Activated naive CD4-positive, alpha-beta T cell treated with anti-CD3 and anti-CD28 coated beads, Interleukin-2, amount 10 ng/mL, durations not matched to agents 7 days and 5 days (primary cell): ENCODE measurements around the gene LYRM4.

ENCODE experiments used
- CTCF ChIA-PET: fragments of 350-600 bp; sonication (Branson Sonifier 250); formaldehyde crosslinking; loops from one replicate; lab custom pipeline; 2021; ENCODE audit warnings: antibody characterized with exemption; lab: Charles Lee
- DNase-seq: peaks from one replicate; pipeline ENCODE4 v3.0.0-alpha.2; 2020
- H3K27ac Mint-ChIP-seq: one replicate; pipeline ENCODE4 v1.8.0; 2021; ENCODE audit warnings: mild to moderate bottlenecking, moderate library complexity, mixed read lengths
- H3K27me3 Mint-ChIP-seq: one replicate; pipeline ENCODE4 v1.8.0; 2021; ENCODE audit warnings: mild to moderate bottlenecking, mixed read lengths
- H3K36me3 Mint-ChIP-seq: one replicate; pipeline ENCODE4 v1.8.0; 2021; ENCODE audit warnings: mixed read lengths
- H3K4me1 Mint-ChIP-seq: one replicate; pipeline ENCODE4 v1.8.0; 2021; ENCODE audit warnings: mixed read lengths
- H3K4me3 Mint-ChIP-seq: one replicate; pipeline ENCODE4 v1.8.0; 2021; ENCODE audit warnings: mild to moderate bottlenecking, moderate library complexity, mixed read lengths
- H3K9me3 Mint-ChIP-seq: one replicate; pipeline ENCODE4 v1.8.0; 2021; ENCODE audit warnings: mixed read lengths

The LYRM4 gene

DNA sequence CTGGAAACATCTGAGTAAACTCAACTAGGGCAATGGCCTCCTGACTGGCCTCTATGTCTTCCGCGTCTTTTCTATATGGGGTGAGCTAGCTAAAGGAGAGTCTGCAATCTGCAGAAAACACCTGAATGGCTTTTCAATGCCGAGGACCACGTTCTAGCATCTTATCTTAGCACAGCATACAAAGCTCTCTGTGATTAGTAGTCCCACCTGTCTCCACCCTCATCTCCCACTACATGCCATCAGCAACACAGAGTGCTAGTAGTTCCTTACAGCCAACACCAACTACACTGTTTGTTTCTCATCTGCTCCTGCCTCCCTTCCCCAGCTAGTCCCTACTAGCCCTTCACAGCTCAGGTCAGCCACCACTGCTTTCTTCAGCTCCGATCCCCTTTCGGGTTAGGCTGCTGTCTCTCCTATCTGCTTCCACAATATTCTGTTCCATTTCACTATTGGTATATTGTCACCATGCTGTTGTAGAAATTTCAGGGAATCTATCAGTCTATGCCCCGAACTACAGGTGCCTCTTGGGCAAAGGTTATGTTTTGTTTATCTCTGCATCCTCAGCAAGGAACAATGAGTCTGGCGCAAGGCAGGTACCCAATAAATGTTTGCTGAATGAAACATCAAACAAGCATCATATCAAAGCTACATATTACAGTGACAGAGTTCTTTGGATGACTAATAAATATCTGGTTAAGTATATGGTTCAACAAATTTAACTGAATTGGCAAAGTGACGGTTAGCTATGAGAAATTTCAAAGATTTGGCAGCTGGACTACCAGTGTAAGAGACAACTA lies 12.2 kb downstream of the LYRM4 start:
- Mint-ChIP-seq H3K36me3 (peaks cover 13% of the 10 kb centered on the region), H3K27ac (no peak overlapping the region), H3K4me1 (no peaks in the 10 kb centered on the region), H3K27me3 (no peaks in the 10 kb centered on the region), H3K9me3 (no peaks in the 10 kb centered on the region), H3K4me3 (no peak overlapping the region)
- DNase-seq, result no peak
- CTCF ChIA-PET, result interaction anchor here (0.7 to 2.6 kb wide), 3 partner anchors 34 to 105 kb away, joined by 3 to 7 read pairs (median 3); no protein-coding TSS in a partner anchor

DNA sequence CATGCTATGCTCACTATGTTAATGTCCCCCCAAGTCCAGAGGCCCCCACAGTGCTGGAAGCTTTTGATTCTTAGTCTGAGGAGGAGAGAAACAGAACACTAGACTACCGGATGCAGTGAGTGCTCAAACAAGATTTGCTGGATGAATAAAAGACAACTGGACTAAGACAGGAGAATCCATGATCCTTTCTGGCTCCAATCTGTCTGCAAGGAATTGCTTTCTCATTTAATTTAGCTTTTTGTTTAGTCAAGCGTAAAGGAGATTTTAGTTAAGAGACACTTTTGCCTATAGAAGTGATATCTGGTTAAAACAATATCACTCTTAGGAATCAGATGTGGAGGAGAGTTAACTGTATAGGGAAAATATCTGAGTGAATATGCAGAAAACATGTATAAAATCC lies 13.5 kb downstream of the LYRM4 start:
- DNase-seq, result no peak
- CTCF ChIA-PET, result interaction anchor here (2.6 kb wide), 1 partner anchor 104 kb away, joined by 7 read pairs; no protein-coding TSS in a partner anchor
- H3K36me3 Mint-ChIP-seq, result peaks cover 8% of the 10 kb centered on the region
- no peaks in the 10 kb centered on the region for H3K9me3 Mint-ChIP-seq
- H3K27me3 Mint-ChIP-seq, result no peaks in the 10 kb centered on the region
- no peaks in the 10 kb centered on the region for H3K4me1 Mint-ChIP-seq
- no peak overlapping the region for H3K4me3 Mint-ChIP-seq
- no peak overlapping the region for H3K27ac Mint-ChIP-seq

DNA sequence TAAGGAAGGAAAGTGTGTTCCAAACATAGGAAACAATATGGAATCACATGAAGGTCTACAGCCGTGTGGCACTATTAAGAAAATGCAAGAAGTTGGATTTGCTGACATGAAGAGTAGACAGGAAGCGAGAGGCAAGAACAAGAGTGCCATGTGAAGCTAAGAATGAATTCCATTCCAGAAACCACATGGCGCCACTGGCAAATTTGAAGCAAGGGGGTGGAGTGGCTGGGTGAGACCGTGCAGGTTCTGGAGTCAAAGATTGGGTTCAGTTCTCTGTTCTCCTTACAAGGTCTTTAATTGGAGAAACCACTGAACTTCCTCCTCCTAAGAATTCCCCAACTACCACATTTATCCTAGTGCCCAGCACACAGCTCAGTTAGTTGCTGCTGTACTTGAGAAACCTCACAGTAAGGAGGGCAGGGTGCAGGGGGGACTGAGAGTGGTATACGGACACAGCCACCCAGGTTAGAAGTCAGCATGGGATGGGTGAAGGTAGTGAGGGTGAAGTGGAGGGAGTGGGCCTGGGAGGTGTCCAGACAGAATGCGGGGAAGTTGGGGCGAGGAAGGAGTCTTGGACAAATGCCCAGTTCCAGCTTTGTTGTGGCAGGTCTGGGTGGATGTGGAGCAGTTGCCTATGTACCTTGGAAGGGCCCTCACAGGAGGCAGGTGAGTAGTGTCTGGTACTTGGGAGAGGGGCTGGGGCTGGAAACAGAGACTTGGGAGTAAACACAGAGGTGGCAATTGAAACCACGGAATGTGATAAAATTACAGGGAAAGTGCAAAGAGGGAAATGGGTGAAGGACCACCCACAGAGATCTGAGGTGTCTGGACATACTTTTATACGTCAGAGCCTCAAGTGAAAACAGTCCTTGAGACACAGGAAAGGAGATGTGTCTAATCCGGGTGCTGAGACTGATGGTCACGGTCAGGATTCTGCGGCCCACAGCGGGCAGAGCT lies 14.3 kb downstream of the LYRM4 start:
- CTCF ChIA-PET, result no interaction called here
- DNase-seq, result no peak
- H3K9me3 Mint-ChIP-seq, result no peaks in the 10 kb centered on the region

GRCh38 chr6:5243069-5243468 lies 17.7 kb downstream of the LYRM4 start:
- Mint-ChIP-seq H3K27ac (no peak overlapping the region), H3K4me1 (no peaks in the 10 kb centered on the region), H3K27me3 (no peaks in the 10 kb centered on the region), H3K9me3 (no peaks in the 10 kb centered on the region), H3K4me3 (no peak overlapping the region), H3K36me3 (peaks cover 1% of the 10 kb centered on the region)
- no peak for DNase-seq
- CTCF ChIA-PET, result interaction anchor here (0.7 kb wide), 1 partner anchor 305 kb away, joined by 3 read pairs; no protein-coding TSS in a partner anchor

More for the DNA sequence above, 14.3 kb downstream of the LYRM4 start:
- Mint-ChIP-seq H3K4me1 (no peaks in the 10 kb centered on the region), H3K36me3 (peaks cover 6% of the 10 kb centered on the region), H3K4me3 (no peak overlapping the region), H3K27me3 (no peaks in the 10 kb centered on the region), H3K27ac (no peak overlapping the region)

DNA sequence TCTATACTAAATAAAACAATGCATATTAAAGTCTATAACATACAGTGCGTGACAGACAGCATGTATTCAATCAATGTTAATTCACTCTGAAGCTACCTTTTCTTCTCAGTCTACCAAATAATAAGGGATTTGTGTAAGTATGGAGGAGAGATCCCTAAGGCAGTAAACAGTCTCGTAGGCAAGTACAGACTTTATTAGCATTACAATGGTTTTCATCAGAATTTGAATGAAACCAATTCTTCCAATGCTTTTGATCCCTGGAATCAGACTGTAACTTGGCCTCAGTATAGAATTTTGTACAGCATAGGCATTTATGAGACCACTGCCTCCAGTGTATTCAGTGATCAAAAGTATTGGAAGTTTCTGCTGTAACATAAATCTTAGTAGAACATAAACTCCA lies 19.5 kb downstream of the LYRM4 start:
- no peak for DNase-seq
- Mint-ChIP-seq H3K27ac (no peak overlapping the region), H3K4me3 (no peak overlapping the region), H3K36me3 (peaks cover 1% of the 10 kb centered on the region), H3K27me3 (no peaks in the 10 kb centered on the region), H3K4me1 (no peaks in the 10 kb centered on the region), H3K9me3 (no peaks in the 10 kb centered on the region)
- CTCF ChIA-PET, result no interaction called here

- no peak for DNase-seq
- Mint-ChIP-seq H3K4me1 (no peaks in the 10 kb centered on the region), H3K27me3 (no peaks in the 10 kb centered on the region), H3K4me3 (no peak overlapping the region), H3K27ac (no peak overlapping the region), H3K9me3 (no peaks in the 10 kb centered on the region), H3K36me3 (peaks cover 5% of the 10 kb centered on the region)
- CTCF ChIA-PET, result no interaction called here
These were observed 22.4 kb downstream of the LYRM4 start for GRCh38 chr6:5238336-5238735.

DNA sequence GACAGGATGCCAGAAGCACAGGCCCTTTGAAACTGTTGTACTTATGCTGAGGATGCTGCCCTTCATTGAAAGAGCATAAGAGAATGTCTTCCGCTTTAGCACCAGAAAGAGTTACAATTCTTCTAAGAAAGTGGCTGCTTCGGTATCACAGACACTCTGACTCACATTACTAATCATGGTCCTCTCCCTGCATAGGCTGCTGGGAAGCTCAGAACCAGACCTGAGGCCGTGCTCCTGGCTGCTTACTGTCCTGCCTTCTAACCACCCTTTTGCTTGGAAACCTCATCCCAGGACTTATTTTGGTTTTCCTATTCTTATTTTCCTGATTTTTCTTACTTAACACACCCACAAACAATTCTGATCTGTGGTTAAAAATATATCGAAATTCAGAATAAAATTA lies 22.9 kb downstream of the LYRM4 start:
- no peak for DNase-seq
- Mint-ChIP-seq H3K27ac (no peak overlapping the region), H3K4me1 (no peaks in the 10 kb centered on the region), H3K36me3 (peaks cover 5% of the 10 kb centered on the region), H3K9me3 (no peaks in the 10 kb centered on the region), H3K4me3 (no peak overlapping the region), H3K27me3 (no peaks in the 10 kb centered on the region)
- CTCF ChIA-PET, result no interaction called here

GRCh38 chr6:5235830-5236229 lies 24.9 kb downstream of the LYRM4 start:
- CTCF ChIA-PET, result no interaction called here
- no peaks in the 10 kb centered on the region for H3K4me1 Mint-ChIP-seq
- H3K4me3 Mint-ChIP-seq, result no peak overlapping the region

GRCh38 chr6:5234874-5235273 lies 25.9 kb downstream of the LYRM4 start:
- Mint-ChIP-seq H3K9me3 (no peaks in the 10 kb centered on the region), H3K4me3 (no peak overlapping the region), H3K36me3 (peaks cover 5% of the 10 kb centered on the region), H3K27ac (no peak overlapping the region), H3K27me3 (no peaks in the 10 kb centered on the region), H3K4me1 (no peaks in the 10 kb centered on the region)
- no peak for DNase-seq
- CTCF ChIA-PET, result interaction anchor here (1.2 kb wide), 1 partner anchor 91 kb away, joined by 5 read pairs; no protein-coding TSS in a partner anchor

More at GRCh38 chr6:5235830-5236229, 24.9 kb downstream of the LYRM4 start:
- DNase-seq, result no peak
- Mint-ChIP-seq H3K9me3 (no peaks in the 10 kb centered on the region), H3K27me3 (no peaks in the 10 kb centered on the region), H3K36me3 (peaks cover 5% of the 10 kb centered on the region), H3K27ac (no peak overlapping the region)

- Mint-ChIP-seq H3K36me3 (peaks cover 5% of the 10 kb centered on the region), H3K27ac (no peak overlapping the region), H3K4me1 (no peaks in the 10 kb centered on the region), H3K27me3 (no peaks in the 10 kb centered on the region), H3K9me3 (no peaks in the 10 kb centered on the region), H3K4me3 (no peak overlapping the region)
- CTCF ChIA-PET, result no interaction called here
- DNase-seq, result no peak
These were observed 29.5 kb downstream of the LYRM4 start for GRCh38 chr6:5231289-5231688.

GRCh38 chr6:5230081-5230480 lies 30.7 kb downstream of the LYRM4 start:
- CTCF ChIA-PET, result interaction anchor here (2.0 kb wide), 1 partner anchor 73 kb away, joined by 7 read pairs; no protein-coding TSS in a partner anchor
- H3K4me1 Mint-ChIP-seq, result no peaks in the 10 kb centered on the region
- H3K27me3 Mint-ChIP-seq, result no peaks in the 10 kb centered on the region
- DNase-seq, result no peak
- H3K27ac Mint-ChIP-seq, result no peak overlapping the region
- peaks cover 2% of the 10 kb centered on the region for H3K36me3 Mint-ChIP-seq
- no peaks in the 10 kb centered on the region for H3K9me3 Mint-ChIP-seq
- no peak overlapping the region for H3K4me3 Mint-ChIP-seq

GRCh38 chr6:5229356-5229755 lies 31.4 kb downstream of the LYRM4 start:
- H3K9me3 Mint-ChIP-seq, result no peaks in the 10 kb centered on the region
- H3K4me1 Mint-ChIP-seq, result no peaks in the 10 kb centered on the region
- no peaks in the 10 kb centered on the region for H3K27me3 Mint-ChIP-seq
- DNase-seq, result no peak
- CTCF ChIA-PET, result interaction anchor here (2.0 kb wide), 1 partner anchor 74 kb away, joined by 7 read pairs; no protein-coding TSS in a partner anchor
- H3K27ac Mint-ChIP-seq, result no peak overlapping the region
- no peak overlapping the region for H3K4me3 Mint-ChIP-seq
- peaks cover 2% of the 10 kb centered on the region for H3K36me3 Mint-ChIP-seq

GRCh38 chr6:5223309-5223708 lies 37.4 kb downstream of the LYRM4 start:
- Mint-ChIP-seq H3K4me3 (no peak overlapping the region), H3K36me3 (no peaks in the 10 kb centered on the region), H3K4me1 (no peaks in the 10 kb centered on the region), H3K9me3 (no peaks in the 10 kb centered on the region), H3K27ac (no peak overlapping the region), H3K27me3 (no peaks in the 10 kb centered on the region)
- DNase-seq, result no peak
- CTCF ChIA-PET, result interaction anchor here (0.8 to 1.0 kb wide), 2 partner anchors 34 to 53 kb away, joined by 3 to 4 read pairs; no protein-coding TSS in a partner anchor

DNA sequence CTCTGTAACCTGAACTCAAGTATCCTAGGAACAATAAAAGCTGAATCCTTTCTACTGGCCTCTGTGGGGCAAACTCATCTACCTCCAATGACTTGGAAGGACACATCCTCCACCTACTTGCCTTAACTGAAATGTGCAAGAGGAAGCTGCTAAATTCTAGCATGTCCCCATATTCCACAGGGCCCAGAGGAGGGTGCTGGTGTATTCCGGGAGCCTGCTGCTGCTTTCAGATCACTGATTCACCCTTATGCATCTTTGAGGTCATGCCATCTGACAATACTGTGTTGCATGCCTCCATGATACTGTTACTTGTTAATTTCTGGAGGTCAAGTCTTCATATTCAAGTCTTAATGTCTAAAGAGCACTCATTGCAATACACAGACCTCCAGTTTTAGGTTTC lies 40.3 kb downstream of the LYRM4 start:
- no peaks in the 10 kb centered on the region for H3K27me3 Mint-ChIP-seq
- DNase-seq, result no peak
- no peak overlapping the region for H3K27ac Mint-ChIP-seq
- H3K9me3 Mint-ChIP-seq, result no peaks in the 10 kb centered on the region
- peaks cover 3% of the 10 kb centered on the region for H3K4me1 Mint-ChIP-seq
- no peaks in the 10 kb centered on the region for H3K36me3 Mint-ChIP-seq
- H3K4me3 Mint-ChIP-seq, result no peak overlapping the region
- CTCF ChIA-PET, result interaction anchor here (0.6 to 2.2 kb wide), 5 partner anchors 28 to 182 kb away, joined by 3 to 8 read pairs (median 3); no protein-coding TSS in a partner anchor
